Stimulated activated CD8-positive, alpha-beta memory T cell treated with anti-CD3 and anti-CD28 coated beads, Interleukin-4, amount 100 ng/mL, for 4 hours (primary cell): ENCODE results near the gene TBX10.
A peak's percentile ranks its signal among the peaks of the same experiment; 100 is the strongest.
"Not testable (repeated sequence)": the region's sequence is repeated elsewhere in the genome, so short reads cannot be mapped to it uniquely, and the experiment has no call there.

Source experiments
- DNase-seq, 2 donors: peaks; one replicate each; pipeline ENCODE4 v3.0.0-alpha.2; 2020; ENCODE audit warnings: low read depth in 2 of 2, low spot score in 1 of 2

Gene TBX10

GRCh38 chr11:67632175-67632981, 7.2 kb downstream of the TBX10 start:
- DNase-seq, result no peak

- DNase-seq, result no peak
Measured at GRCh38 chr11:67631853-67632174, 7.7 kb downstream of the TBX10 start.

DNA sequence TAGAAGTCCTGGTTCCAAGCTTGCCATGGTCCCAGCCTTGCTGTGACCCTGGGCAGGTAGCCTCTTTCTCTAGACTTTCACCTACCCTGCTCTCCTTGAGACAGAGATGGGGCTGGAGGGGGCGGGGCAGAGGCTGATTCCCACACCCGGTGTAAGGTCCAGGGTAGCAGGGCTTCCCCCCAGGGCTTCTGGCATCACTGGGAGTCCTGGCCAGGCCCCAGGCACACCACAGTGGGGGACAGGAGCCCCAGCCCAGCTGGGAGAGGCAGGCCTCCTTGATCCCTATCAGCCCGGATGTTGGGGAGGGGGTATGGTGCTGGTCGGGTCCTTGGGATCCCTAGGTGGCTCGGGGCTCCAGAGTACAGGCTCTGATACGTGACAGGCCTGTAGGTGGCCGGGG, 8.2 kb downstream of the TBX10 start:
- DNase-seq, result no peak

DNA sequence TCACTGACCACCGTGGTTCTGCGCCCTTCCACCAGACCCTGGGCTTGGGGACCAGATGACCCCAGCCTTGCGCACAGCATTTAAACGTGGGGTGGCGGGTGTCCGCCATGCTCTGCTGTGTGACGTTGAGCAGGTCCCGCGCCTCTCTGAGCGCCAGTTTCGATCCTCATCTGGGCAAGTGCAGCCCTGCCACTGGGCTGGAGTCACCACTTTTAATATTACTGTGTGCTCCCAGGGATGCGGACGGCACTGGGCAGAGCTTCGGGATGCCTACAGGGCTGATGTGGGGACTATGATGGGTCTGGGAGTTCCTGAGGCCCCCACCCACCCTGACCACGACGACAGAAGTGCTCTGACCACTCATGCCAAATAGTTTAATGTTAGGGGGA, 8.6 kb downstream of the TBX10 start:
- no peak for DNase-seq

DNA sequence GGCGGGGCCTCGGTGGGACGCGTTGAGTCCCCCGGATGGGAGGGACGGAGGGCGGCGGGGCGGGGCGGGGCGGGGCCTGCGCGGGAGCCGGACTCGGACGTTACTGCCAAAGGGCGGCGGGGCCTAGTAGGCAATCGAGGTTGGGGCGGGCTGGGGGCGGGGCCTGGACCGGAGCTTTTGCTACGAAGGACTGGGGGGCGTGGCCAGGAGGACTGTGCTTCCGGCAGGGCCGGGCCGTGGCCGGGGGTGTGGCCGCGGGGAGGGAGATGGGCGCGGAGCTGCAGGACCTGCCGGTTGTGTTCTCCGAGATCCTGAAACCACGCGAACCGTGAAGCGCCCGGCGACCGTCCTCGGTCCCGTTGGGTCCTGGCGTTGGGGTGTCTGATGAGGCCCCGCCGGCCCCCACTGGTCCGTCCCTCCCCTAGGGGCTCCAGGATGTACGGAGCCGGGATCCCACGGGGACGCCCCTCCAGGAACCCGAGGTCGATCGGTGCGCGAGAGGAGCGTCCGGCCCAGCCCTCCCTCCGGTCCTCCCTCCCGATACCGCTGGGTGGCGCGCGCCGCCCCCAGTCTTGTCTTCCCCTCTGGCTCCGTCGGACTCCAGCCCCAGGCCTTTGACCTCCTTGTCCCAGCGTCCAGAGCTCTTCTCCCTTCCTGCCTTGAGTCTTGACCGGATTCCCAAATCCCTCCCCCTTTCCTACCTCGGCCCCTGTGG, 9.2 kb downstream of the TBX10 start:
- DNase-seq, result peak; percentile 94

- peak; percentile 77 to 78 for DNase-seq
Measured at GRCh38 chr11:67629386-67630227, 10.0 kb downstream of the TBX10 start, which contains the start of gene NUDT8. TSS of gene NUDT8 (minus strand) at chr11:67629937. CDS start at chr11:67629911, 26 bp downstream.

GRCh38 chr11:67628710-67629385, 10.7 kb downstream of the TBX10 start:
- no peak for DNase-seq

DNA sequence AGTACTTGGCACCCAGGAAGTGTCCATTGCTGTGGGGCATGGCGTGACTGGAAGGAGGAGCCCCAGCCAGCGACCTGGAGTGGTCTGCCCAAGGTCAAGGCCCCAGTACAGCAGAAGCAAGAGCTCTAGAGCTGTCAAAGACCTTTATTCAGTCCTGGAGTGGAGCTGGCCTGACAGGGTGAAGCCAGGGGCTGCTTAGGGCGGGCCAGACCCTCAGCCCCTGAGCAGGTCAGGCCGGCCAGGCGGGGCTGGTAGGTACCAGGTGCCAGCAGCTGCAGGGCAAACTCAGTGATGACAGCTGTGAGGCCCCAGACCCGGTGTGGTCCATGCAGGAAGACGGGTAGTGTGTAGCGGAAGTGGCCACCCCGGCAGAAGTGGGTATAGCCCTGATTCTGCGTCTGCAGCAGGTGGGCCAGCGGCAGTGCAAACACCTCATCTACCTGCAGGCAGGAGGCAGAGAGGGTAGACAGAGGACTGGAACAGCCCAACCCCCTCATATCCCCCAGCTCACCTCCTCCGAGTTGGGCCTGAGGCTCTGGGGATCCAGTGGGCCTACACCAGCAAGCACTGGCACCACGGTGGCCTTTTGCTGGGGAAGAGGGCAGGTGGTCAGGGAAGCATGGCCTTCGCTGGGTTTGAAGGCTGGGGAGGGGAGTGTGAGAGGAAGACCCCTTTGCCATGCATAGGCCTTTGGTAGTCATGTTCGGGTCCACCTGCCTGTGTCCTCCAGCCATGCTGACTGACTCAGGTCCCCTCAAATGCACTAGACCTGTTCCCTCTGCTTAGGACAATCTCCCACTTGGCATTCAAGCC, 11.5 kb downstream of the TBX10 start:
- no peak for DNase-seq

GRCh38 chr11:67627441-67627811, 12.1 kb downstream of the TBX10 start:
- DNase-seq, result no peak

DNA sequence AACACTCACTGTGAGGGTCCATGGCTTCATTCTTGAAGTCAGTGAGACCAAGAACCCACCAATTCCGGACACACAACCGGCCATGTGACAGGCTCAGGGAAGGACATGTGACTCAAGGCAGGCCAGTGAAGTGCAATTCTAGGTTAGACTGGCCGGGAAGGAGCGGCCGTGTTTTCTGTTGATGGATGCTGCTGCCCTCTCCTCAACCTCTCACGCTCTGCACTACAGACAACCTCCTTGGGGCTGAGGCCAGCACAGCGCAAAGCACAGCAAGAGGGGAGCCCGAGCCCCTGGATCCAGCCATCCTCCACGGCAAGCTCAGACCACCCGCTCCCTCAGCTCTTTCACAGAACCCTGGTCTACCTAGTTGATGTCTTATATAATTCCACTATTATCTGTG, 12.6 kb downstream of the TBX10 start:
- DNase-seq, result no peak

- not testable (repeated sequence) for DNase-seq
Measured at GRCh38 chr11:67626131-67626833, 13.3 kb downstream of the TBX10 start.

DNA sequence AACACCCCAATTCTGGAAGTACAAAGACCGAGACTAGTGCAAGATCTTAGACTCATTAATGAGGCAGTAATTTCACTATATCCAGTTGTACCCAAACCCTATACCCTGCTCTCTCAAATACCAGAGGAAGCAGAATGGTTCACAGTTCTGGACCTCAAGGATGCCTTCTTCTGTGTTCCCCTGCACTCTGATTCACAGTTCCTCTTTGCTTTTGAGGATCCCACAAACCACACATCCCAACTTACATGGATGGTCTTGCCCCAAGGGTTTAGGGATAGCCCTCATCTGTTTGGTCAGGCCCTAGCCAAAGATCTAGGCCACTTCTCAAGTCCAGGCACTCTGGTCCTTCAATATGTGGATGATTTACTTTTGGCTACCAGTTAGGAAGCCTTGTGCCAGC, 15.8 kb downstream of the TBX10 start:
- DNase-seq, result not testable (repeated sequence)

GRCh38 chr11:67622905-67623304, 16.7 kb downstream of the TBX10 start:
- not testable (repeated sequence) for DNase-seq

DNA sequence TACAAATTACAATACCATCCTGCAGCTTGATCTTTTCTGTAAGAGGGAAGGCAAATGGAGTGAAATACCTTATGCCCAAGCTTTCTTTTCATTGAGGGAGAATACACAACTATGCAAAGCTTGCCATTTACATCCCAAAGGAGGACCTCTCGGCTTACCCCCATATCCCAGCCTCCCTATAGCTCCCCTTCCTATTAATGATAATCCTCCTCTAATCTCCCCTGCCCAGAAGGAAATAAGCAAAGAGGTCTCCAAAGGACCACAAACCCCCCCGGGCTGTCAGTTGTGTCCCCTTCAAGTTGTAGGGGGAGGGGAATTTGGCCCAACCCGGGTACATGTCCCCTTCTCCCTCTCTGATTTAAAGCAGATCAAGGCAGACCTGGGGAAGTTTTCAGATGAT, 17.6 kb downstream of the TBX10 start:
- DNase-seq, result not testable (repeated sequence)

DNA sequence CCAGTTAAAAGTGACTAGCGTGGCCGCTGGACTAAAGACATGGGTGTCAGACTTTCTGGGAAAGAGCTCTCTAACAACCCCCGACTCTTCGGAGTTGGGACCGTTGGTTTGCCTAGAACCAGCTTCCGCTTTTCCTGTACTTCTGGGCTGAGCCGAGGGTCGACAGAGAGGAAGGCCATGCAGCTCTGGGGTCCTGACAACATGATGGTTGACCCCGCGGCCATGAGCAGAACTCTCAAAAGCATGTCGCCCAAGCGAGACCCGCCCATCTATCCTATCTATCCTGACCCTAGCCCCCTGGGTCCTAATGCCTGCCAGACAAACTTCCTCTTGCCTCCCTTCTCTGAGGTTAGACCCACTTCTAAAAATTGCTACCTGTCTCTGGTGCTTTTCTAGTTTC, 18.9 kb downstream of the TBX10 start:
- DNase-seq, result not testable (repeated sequence)

GRCh38 chr11:67619683-67620618, 19.6 kb downstream of the TBX10 start:
- DNase-seq, result not testable (repeated sequence)

GRCh38 chr11:67618901-67619659, 20.5 kb downstream of the TBX10 start:
- DNase-seq, result not testable (repeated sequence)
